HG02678 (cell line): ENCODE measurements around the gene PDP2.

Experiments used
- ATAC-seq: cut with Tn5 transposase; IDR thresholded peaks from one replicate; pipeline ENCODE4 v1.9.1; 2021; ENCODE audit warnings: mild to moderate bottlenecking, moderate library complexity; ENCODE audit not compliant: unreplicated experiment

PDP2 gene

GRCh38 chr16:66880288-66881013, at the start of gene PDP2:
TSS of gene PDP2 (plus strand) at chr16:66880515. CDS start at chr16:66884285, 3,770 bp downstream.
- peak; percentile 96 for ATAC-seq

- ATAC-seq = no peak
Measured at GRCh38 chr16:66832190-66832589, 48.1 kb upstream of the PDP2 start.

- no peak for ATAC-seq
Measured at GRCh38 chr16:66832661-66833305, 47.5 kb upstream of the PDP2 start.

GRCh38 chr16:66834746-66835145, 45.6 kb upstream of the PDP2 start:
- ATAC-seq = no peak

- no peak for ATAC-seq
Measured at GRCh38 chr16:66840883-66841282, 39.4 kb upstream of the PDP2 start.

GRCh38 chr16:66841366-66841765, 38.9 kb upstream of the PDP2 start:
- ATAC-seq = no peak

- no peak for ATAC-seq
Measured at GRCh38 chr16:66842765-66843164, 37.5 kb upstream of the PDP2 start.

GRCh38 chr16:66843191-66843590, 37.1 kb upstream of the PDP2 start:
- ATAC-seq = no peak

GRCh38 chr16:66844009-66844341, 36.3 kb upstream of the PDP2 start:
- no peak for ATAC-seq

GRCh38 chr16:66844342-66845079, 35.8 kb upstream of the PDP2 start, which contains the start of gene CA7:
TSS of gene CA7 (plus strand) at chr16:66844414. CDS start at chr16:66844488, 74 bp downstream.
- ATAC-seq = no peak

- ATAC-seq = no peak
Measured at GRCh38 chr16:66845080-66845410, 35.3 kb upstream of the PDP2 start.

GRCh38 chr16:66845791-66846221, 34.5 kb upstream of the PDP2 start:
- ATAC-seq = no peak

GRCh38 chr16:66846266-66846665, 34.0 kb upstream of the PDP2 start:
- ATAC-seq = no peak

- no peak for ATAC-seq
Measured at GRCh38 chr16:66846831-66847230, 33.5 kb upstream of the PDP2 start.

GRCh38 chr16:66847533-66848067, 32.7 kb upstream of the PDP2 start:
- no peak for ATAC-seq

- ATAC-seq = no peak
Measured at GRCh38 chr16:66848172-66848571, 32.1 kb upstream of the PDP2 start.

- ATAC-seq = no peak
Measured at GRCh38 chr16:66849021-66849420, 31.3 kb upstream of the PDP2 start.

GRCh38 chr16:66849549-66849948, 30.8 kb upstream of the PDP2 start:
- no peak for ATAC-seq

- no peak for ATAC-seq
Measured at GRCh38 chr16:66850115-66850815, 30.1 kb upstream of the PDP2 start.

- no peak for ATAC-seq
Measured at GRCh38 chr16:66851166-66851964, 28.9 kb upstream of the PDP2 start.
